Calu3 (cell line): Measurements from ENCODE around the gene SERGEF. TPM values are rescaled to one million over a fixed set of nuclear protein-coding genes. Genes with fewer than 3 reads are reported as not detected.

ENCODE experiments used
- BruUV-seq: library from RNA; stranded (reverse); fragments of 400-500 nt; replicated peaks from 2 replicates; lab custom pipeline; 2021; lab: Mats Ljungman, UMichigan
- CTCF ChIA-PET: fragments of 300-600 bp; sonication (Branson Sonifier 250); formaldehyde crosslinking; loops from one replicate; lab custom pipeline; 2022; ENCODE audit warnings: antibody characterized with exemption; lab: Charles Lee
- DNase-seq: peaks from one replicate; pipeline ENCODE4 v3.0.0; 2022
- H3K27ac Mint-ChIP-seq: one replicate; pipeline ENCODE4 v1.8.0; 2022; ENCODE audit warnings: mixed read lengths; ENCODE audit not compliant: unreplicated experiment
- H3K27me3 Mint-ChIP-seq: one replicate; pipeline ENCODE4 v1.8.0; 2022; ENCODE audit warnings: mixed read lengths; ENCODE audit not compliant: unreplicated experiment
- H3K36me3 Mint-ChIP-seq: one replicate; pipeline ENCODE4 v1.8.0; 2022; ENCODE audit warnings: mild to moderate bottlenecking, moderate library complexity, mixed read lengths; ENCODE audit not compliant: insufficient read depth, unreplicated experiment
- H3K4me1 Mint-ChIP-seq: one replicate; pipeline ENCODE4 v1.8.0; 2022; ENCODE audit warnings: mild to moderate bottlenecking, low read depth, mixed read lengths; ENCODE audit not compliant: unreplicated experiment
- H3K4me3 Mint-ChIP-seq: one replicate; pipeline ENCODE4 v1.8.0; 2022; ENCODE audit warnings: mild to moderate bottlenecking, low read depth, moderate library complexity, mixed read lengths; ENCODE audit not compliant: unreplicated experiment
- H3K9me3 Mint-ChIP-seq: one replicate; pipeline ENCODE4 v1.8.0; 2022; ENCODE audit warnings: low read depth, mixed read lengths; ENCODE audit not compliant: unreplicated experiment
- intact Hi-C: fragments of 100-400 bp; cut with micrococcal nuclease; formaldehyde crosslinking; loops from one replicate; pipeline ENCODE4 v1.10.0; 2022; ENCODE audit not compliant: unreplicated experiment
- total RNA-seq: library from RNA; stranded (reverse); gene quantifications from 2 replicates; pipeline ENCODE4 v1.2.3, GENCODE V29; 2022
- TF ChIP-seq, protein P1 (sequence below): fragments of 200-600 bp; IDR thresholded peaks from one replicate; pipeline ENCODE4 v1.8.0; 2022; ENCODE audit warnings: antibody characterized with exemption; ENCODE audit not compliant: unreplicated experiment

Gene SERGEF
- total RNA-seq, 1 experiment from 2014 or later = 28.1 TPM

DNA sequence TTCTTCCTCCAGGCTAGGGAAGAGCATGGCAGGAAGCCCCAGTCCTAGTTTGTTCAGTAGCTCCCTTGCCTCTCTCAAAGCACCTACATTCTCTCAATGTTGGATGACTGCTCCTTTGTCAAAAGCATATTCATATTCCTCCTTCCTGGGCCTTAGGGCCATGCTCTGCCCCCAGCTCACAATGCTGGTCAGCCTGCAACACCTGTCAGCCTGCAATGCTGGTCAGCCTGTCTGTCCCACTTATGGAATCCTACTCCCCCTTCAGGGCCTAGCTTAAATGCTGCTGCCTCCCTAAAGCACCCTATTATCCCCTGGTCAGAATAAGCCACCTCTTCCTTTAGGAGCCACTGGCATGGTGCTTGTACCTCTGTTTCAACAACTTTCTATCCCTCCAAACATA lies 45.2 kb downstream of the SERGEF start:
- intact Hi-C loops = no loop called here

DNA sequence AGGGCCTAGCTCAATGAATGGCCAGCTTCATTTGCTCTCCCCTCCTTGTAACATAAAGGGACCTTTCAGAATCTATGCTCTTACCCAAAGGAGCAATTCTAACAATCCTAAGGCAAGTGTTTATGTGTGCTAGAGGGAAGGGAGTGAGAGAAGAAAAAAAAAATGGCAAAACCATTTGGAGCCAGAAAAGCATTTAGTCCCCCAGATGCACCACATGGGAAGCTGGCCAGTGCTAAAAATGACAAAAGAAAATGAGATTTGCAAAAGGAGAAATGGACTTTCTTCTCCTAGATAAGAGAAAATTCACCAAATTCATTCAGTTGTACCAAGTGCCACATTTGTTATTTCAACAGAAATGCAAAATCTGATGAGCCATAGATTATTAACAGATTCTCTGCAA lies 52.8 kb downstream of the SERGEF start:
- Mint-ChIP-seq H3K4me3 (no peak overlapping the region), H3K36me3 (no peaks in the 10 kb centered on the region), H3K27ac (no peak overlapping the region), H3K9me3 (no peaks in the 10 kb centered on the region), H3K27me3 (no peaks in the 10 kb centered on the region), H3K4me1 (no peaks in the 10 kb centered on the region)
- TF ChIP-seq, protein P1, sequence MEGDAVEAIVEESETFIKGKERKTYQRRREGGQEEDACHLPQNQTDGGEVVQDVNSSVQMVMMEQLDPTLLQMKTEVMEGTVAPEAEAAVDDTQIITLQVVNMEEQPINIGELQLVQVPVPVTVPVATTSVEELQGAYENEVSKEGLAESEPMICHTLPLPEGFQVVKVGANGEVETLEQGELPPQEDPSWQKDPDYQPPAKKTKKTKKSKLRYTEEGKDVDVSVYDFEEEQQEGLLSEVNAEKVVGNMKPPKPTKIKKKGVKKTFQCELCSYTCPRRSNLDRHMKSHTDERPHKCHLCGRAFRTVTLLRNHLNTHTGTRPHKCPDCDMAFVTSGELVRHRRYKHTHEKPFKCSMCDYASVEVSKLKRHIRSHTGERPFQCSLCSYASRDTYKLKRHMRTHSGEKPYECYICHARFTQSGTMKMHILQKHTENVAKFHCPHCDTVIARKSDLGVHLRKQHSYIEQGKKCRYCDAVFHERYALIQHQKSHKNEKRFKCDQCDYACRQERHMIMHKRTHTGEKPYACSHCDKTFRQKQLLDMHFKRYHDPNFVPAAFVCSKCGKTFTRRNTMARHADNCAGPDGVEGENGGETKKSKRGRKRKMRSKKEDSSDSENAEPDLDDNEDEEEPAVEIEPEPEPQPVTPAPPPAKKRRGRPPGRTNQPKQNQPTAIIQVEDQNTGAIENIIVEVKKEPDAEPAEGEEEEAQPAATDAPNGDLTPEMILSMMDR = no peak
- no peak for DNase-seq
- no TSS peak for BruUV-seq
- intact Hi-C loops = no loop called here
- CTCF ChIA-PET = no interaction called here

More for the DNA sequence above, 45.2 kb downstream of the SERGEF start:
- DNase-seq = no peak
- Mint-ChIP-seq H3K36me3 (no peaks in the 10 kb centered on the region), H3K27me3 (no peaks in the 10 kb centered on the region), H3K27ac (no peak overlapping the region), H3K4me3 (no peak overlapping the region), H3K9me3 (peaks cover 2% of the 10 kb centered on the region), H3K4me1 (no peaks in the 10 kb centered on the region)
- CTCF ChIA-PET = no interaction called here
- BruUV-seq = no TSS peak
- TF ChIP-seq, protein P1 = no peak

DNA sequence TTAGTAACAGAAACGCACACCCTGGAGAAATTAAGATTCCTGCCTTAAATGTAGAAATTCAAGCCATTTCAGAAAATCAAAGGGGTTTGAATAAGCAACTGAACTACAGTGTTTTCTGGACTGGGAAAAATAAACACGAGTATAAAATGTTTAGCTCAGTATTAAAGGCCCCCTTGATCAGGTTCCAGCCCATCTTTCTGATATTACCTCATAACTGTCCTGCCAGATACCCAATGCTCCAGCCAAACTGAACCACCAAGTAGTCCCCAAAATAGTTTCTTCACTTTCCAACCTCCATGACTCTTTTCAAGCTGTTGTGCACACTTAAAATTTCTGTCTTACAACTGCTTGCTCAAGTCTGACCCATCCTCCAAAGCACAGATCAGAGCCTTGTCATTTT lies 54.4 kb downstream of the SERGEF start:
- TF ChIP-seq, protein P1 = no peak
- CTCF ChIA-PET = interaction anchor here (0.8 kb wide), 1 partner anchor 44 kb away, joined by 6 read pairs; no protein-coding TSS in a partner anchor
- no peaks in the 10 kb centered on the region for H3K4me1 Mint-ChIP-seq
- no peaks in the 10 kb centered on the region for H3K36me3 Mint-ChIP-seq
- no TSS peak for BruUV-seq
- intact Hi-C loops = no loop called here
- DNase-seq = no peak
- no peaks in the 10 kb centered on the region for H3K27me3 Mint-ChIP-seq
- no peaks in the 10 kb centered on the region for H3K9me3 Mint-ChIP-seq
- H3K27ac Mint-ChIP-seq = no peak overlapping the region
- no peak overlapping the region for H3K4me3 Mint-ChIP-seq

DNA sequence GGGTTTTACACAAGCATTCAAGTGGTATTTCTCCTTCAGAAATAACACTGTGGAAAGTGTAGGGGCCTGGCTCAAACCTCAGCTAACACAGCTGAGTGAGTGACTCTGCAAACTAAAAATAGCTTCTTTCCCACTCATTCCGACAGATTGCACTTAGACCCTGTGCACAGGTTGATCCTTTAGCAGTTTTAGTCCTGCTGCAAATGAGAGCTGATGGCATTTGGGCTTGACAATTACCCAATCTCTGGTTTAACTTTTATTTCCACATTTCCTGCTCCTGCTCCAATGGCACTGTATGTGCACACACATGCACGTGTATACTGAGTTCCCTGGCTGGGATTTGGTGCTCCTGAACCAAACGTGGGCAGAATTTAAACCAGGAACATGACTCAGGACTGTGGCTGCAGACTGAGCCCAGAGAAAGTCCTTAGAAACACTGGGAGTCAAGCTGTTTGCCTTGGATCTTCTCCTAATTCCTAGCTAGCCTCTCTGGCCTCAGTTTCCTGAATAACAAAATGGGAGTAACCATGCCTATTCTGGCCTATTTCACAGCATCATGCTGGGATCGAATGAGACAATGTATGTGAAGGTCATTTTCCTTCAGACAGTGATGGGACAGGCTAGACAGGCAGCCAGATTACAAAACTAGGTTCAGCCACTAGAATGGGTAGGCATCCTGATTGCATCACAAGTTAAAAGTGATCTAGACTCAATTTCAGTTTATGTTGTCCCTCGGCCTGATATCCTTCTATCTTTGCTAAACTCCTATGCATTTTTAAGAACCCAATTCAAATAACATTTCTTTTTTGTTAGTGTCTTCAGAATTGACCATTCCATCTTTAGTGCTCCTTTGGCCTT lies 58.2 kb downstream of the SERGEF start:
- intact Hi-C loops = no loop called here
- CTCF ChIA-PET = no interaction called here
- BruUV-seq = no TSS peak
- no peak for DNase-seq
- Mint-ChIP-seq H3K27me3 (no peaks in the 10 kb centered on the region), H3K9me3 (no peaks in the 10 kb centered on the region), H3K4me3 (no peak overlapping the region), H3K4me1 (no peaks in the 10 kb centered on the region), H3K27ac (no peak overlapping the region), H3K36me3 (no peaks in the 10 kb centered on the region)
- TF ChIP-seq, protein P1 = no peak
